GM10248 (cell line): Measurements from ENCODE around the gene ARIH1.
"Not testable (repeated sequence)": the region's sequence is repeated elsewhere in the genome, so short reads cannot be mapped to it uniquely, and the experiment has no call there.

Experiments used
- CTCF ChIA-PET: fragments of 300-600 bp; sonication (Branson Sonifier 250); formaldehyde crosslinking; extraction: SDS; loops from one replicate; lab custom pipeline; 2021; ENCODE audit warnings: antibody characterized with exemption; lab: Yijun Ruan, JAX
- POLR2A ChIA-PET: fragments of 350-650 bp; sonication (Branson Sonifier 250); formaldehyde crosslinking; extraction: SDS; loops from one replicate; lab custom pipeline; 2020; ENCODE audit warnings: antibody characterized with exemption; lab: Yijun Ruan, JAX
- DNase-seq: peaks from one replicate; pipeline ENCODE4 v3.0.0; 2012; ENCODE audit errors: extremely low spot score
- CTCF ChIP-seq: IDR thresholded peaks from 2 replicates; pipeline ENCODE4 v1.5.1; 2012; ENCODE audit warnings: mild to moderate bottlenecking, low read depth; ENCODE audit errors: extremely low read depth, missing control alignments, control extremely low read depth

Gene ARIH1

DNA sequence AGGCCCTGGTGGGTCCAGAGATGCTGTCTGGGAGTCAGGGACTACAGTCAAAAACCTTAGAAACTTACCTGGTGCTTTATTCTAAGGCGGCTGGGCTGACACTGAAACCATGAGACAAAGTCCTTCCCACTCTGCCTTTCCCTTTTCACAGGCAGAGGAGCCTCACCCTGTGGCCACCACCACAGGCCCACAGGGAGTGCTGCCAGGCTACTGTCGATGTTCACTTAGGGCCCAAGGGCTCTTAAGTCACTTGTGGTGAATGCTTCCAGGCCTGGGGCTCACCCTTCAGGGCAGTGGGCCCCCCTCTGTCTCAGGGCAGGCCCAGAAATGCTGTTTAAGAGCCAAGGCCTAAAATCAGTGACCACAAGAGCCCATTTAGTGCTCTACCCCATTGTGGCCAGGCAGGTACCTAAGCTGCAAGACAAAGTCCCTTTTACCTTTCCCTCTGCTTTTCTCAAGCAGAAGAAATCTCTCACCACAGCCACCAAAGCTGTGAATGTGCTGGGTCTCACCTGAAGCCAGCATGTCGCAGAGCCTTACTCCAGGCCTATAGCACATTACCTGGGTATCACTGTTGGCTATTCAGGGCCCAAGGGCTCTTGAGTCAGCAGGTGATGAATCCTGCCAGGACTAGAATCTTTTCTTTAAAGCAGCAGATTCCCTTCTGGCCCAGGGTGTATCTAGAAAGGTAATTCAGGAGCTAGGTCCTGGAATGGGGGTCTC, 140.8 kb downstream of the ARIH1 start:
- ChIA-PET CTCF (interaction anchor here (1.0 kb wide), 1 partner anchor 15 kb away, joined by 3 read pairs; no protein-coding TSS in a partner anchor), POLR2A (no interaction called here)
- DNase-seq, result no peak
- TF ChIP-seq CTCF, result no peak

GRCh38 chr15:72615533-72616233, 141.6 kb downstream of the ARIH1 start:
- CTCF ChIA-PET, result interaction anchor here (1.0 kb wide), 1 partner anchor 16 kb away, joined by 3 read pairs; no protein-coding TSS in a partner anchor
- DNase-seq, POLR2A ChIA-PET: not testable (repeated sequence)

GRCh38 chr15:72616491-72617210, 142.5 kb downstream of the ARIH1 start:
- no peak for TF ChIP-seq CTCF
- POLR2A ChIA-PET, result no interaction called here
- CTCF ChIA-PET, result interaction anchor here (1.4 kb wide), 1 partner anchor 16 kb away, joined by 3 read pairs; no protein-coding TSS in a partner anchor
- no peak for DNase-seq

DNA sequence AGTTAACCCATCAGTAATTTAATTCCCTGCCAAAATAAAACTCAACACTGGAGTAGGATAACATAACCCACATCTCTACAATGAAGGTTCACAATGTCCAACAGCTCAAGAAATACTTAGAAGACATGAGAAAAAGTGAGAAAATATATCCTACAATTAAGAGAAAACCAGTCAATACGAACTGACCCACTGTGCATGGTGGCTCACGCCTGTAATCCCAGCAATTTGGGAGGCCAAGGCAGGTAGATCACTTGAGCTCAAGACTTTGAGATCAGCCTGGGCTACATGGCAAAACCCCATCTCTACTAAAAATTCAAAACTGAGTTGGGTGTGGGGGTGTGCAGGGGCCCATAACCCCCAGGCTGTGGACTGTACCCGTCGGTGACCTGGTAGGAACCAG, 149.7 kb downstream of the ARIH1 start:
- POLR2A ChIA-PET, DNase-seq: not testable (repeated sequence)
- CTCF ChIA-PET, result interaction anchor here (1.9 kb wide), 1 partner anchor 24 kb away, joined by 7 read pairs; no protein-coding TSS in a partner anchor

GRCh38 chr15:72626153-72626552, 152.0 kb downstream of the ARIH1 start:
- DNase-seq, CTCF ChIA-PET, POLR2A ChIA-PET: not testable (repeated sequence)

GRCh38 chr15:72628249-72629067, 154.3 kb downstream of the ARIH1 start:
- peak; percentile 10 for TF ChIP-seq CTCF
- DNase-seq, POLR2A ChIA-PET: not testable (repeated sequence)
- CTCF ChIA-PET, result interaction anchor here (1.7 kb wide), 1 partner anchor 28 kb away, joined by 8 read pairs; no protein-coding TSS in a partner anchor

DNA sequence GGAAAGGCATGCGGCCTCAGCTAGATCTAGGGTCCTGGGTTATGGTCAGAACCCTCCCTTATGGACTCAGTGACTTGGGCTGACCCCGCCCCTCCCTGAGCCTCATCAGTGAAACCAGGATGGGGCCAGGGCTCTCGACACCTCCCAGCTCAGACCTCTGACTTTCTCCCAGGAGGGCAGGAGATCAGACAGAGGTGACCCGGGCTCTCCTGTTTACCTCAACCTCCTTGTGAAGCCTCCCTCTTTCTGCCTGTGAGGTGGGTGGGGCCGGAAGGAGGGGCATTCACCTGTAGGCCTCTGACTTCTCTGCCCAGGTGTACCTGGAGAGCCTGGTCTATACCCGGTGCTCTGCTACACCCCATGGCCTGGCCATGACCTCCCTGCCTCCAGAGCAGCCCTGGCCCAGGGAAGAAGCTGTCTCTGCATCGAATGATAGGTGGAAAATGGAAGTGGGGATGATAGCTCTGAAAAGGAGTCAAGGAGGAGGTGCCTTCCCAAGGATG, 155.0 kb downstream of the ARIH1 start:
- DNase-seq, POLR2A ChIA-PET: not testable (repeated sequence)
- CTCF ChIA-PET, result interaction anchor here (1.7 kb wide), 1 partner anchor 29 kb away, joined by 8 read pairs; no protein-coding TSS in a partner anchor

GRCh38 chr15:72636519-72637282, 162.6 kb downstream of the ARIH1 start:
- POLR2A ChIA-PET, DNase-seq, CTCF ChIA-PET: not testable (repeated sequence)

- CTCF ChIA-PET, DNase-seq, POLR2A ChIA-PET: not testable (repeated sequence)
Observed at GRCh38 chr15:72639759-72640483, 165.8 kb downstream of the ARIH1 start.

- POLR2A ChIA-PET, CTCF ChIA-PET, DNase-seq: not testable (repeated sequence)
Observed at GRCh38 chr15:72642271-72642670, 168.1 kb downstream of the ARIH1 start.

DNA sequence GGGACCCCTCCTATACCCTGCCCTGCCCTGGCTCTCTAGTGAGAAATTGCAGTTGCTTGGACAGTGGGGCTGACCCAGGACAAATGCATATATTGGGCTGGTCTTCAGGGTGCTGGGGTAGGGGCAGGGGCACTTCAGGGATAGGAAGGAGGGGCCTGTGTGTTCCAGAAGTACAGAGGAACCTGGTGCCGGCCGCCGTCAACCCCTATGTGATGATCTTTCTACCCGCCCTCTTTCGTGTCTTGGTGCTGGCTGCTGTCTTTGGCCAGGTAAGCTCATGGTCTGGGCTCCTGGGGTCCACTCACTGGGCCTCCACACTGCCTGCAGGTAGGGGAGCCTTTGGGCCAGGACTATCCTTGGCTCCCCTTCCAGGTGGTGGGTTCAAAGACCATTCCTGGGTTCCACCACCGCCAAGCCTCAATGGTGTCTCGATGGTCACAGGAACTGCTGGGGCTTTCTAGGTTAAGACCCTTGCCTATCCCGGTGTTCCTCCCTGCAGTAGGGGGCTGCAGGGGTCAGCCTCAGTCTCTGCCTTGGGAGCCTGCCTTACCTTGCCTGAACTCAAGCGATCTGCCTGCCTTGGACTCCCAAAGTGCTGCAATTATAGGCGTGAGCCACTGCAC, 174.6 kb downstream of the ARIH1 start:
- POLR2A ChIA-PET, CTCF ChIA-PET, DNase-seq: not testable (repeated sequence)
